GM12872 (cell line): ENCODE measurements around the gene ZNF782.

Experiments
- CTCF ChIP-seq: IDR thresholded peaks from 3 replicates; pipeline ENCODE4 v1.5.1; 2011; ENCODE audit warnings: low read depth, mild to moderate bottlenecking, low read length, moderate library complexity; ENCODE audit not compliant: insufficient read depth

ZNF782 gene

GRCh38 chr9:96817973-96818372, 36.3 kb downstream of the ZNF782 start:
- no peak for TF ChIP-seq CTCF

- no peak for TF ChIP-seq CTCF
Measured at GRCh38 chr9:96813607-96814006, 40.7 kb downstream of the ZNF782 start.

- no peak for TF ChIP-seq CTCF
Measured at GRCh38 chr9:96784021-96784420, 70.3 kb downstream of the ZNF782 start.

- TF ChIP-seq CTCF, result no peak
Measured at GRCh38 chr9:96782235-96782634, 72.1 kb downstream of the ZNF782 start.

GRCh38 chr9:96781552-96781951, 72.8 kb downstream of the ZNF782 start:
- no peak for TF ChIP-seq CTCF

GRCh38 chr9:96779089-96779488, 75.2 kb downstream of the ZNF782 start:
- TF ChIP-seq CTCF, result no peak

- TF ChIP-seq CTCF, result no peak
Measured at GRCh38 chr9:96777426-96777864, 76.9 kb downstream of the ZNF782 start.

GRCh38 chr9:96771124-96771523, 83.2 kb downstream of the ZNF782 start:
- TF ChIP-seq CTCF, result no peak
